ENCODE measurements around the gene CCDC78. TPM values are rescaled to one million over a fixed set of nuclear protein-coding genes. Genes with fewer than 3 reads are reported as not detected.

CCDC78 gene
- total RNA-seq, 1 experiment from 2014 or later, result 3.5 TPM

- no peaks in the 10 kb centered on the region for H3K9me3 ChIP-seq
- H3K4me1 Mint-ChIP-seq (ENCODE audit: low read depth, unreplicated experiment), result no peaks in the 10 kb centered on the region
- no TSS peak for BruUV-seq (replicated peaks)
- H3K36me3 Mint-ChIP-seq (ENCODE audit: insufficient read depth, unreplicated experiment), result peaks cover 56% of the 10 kb centered on the region
- TF ChIP-seq CTCF (IDR thresholded peaks at IDR 0.05; ENCODE audit: insufficient read depth in 1 of 2, low read depth in 1 of 2, low read length in 1 of 2, severe bottlenecking in 1 of 2, unreplicated experiment in 1 of 2), result no peak
- peak overlapping the region; percentile 72 for H3K27ac Mint-ChIP-seq (ENCODE audit: unreplicated experiment)
- intact Hi-C loops (cut with micrococcal nuclease; ENCODE audit: unreplicated experiment), result no loop called here
- DNase-seq, result peak; percentile 77 to 78
- H3K4me3 Mint-ChIP-seq (ENCODE audit: unreplicated experiment), result peak overlapping the region; percentile 79
- ChIA-PET CTCF (no interaction called here), POLR2A (interaction anchor here (0.9 kb wide), 1 partner anchor 16 kb away, joined by 5 read pairs; no protein-coding TSS in a partner anchor)
- peaks cover 30% of the 10 kb centered on the region for H3K4me1 ChIP-seq
- H3K27me3 ChIP-seq (replicated peaks; ENCODE audit: control insufficient read depth, insufficient read depth, low read length), result no peaks in the 10 kb centered on the region
- H3K36me3 ChIP-seq (ENCODE audit: control insufficient read depth, insufficient read depth, low read length), result 0 out of 2 replicates have a peak, but pooled peaks cover 4% of the 10 kb centered on the region
- H3K4me3 ChIP-seq (ENCODE audit: low read depth, low read length), result peak overlapping the region; percentile 67
- no peaks in the 10 kb centered on the region for H3K27me3 Mint-ChIP-seq (ENCODE audit: insufficient read depth, unreplicated experiment)
- H3K9me3 Mint-ChIP-seq (ENCODE audit: unreplicated experiment), result no peaks in the 10 kb centered on the region
These were observed 47.1 kb downstream of the CCDC78 start for GRCh38 chr16:678858-679813.

GRCh38 chr16:678209-678857, 47.9 kb downstream of the CCDC78 start:
- Mint-ChIP-seq H3K27ac (ENCODE audit: unreplicated experiment) (no peak overlapping the region), H3K27me3 (ENCODE audit: insufficient read depth, unreplicated experiment) (no peaks in the 10 kb centered on the region), H3K4me1 (ENCODE audit: low read depth, unreplicated experiment) (no peaks in the 10 kb centered on the region), H3K4me3 (ENCODE audit: unreplicated experiment) (no peak overlapping the region), H3K9me3 (ENCODE audit: unreplicated experiment) (no peaks in the 10 kb centered on the region), H3K36me3 (ENCODE audit: insufficient read depth, unreplicated experiment) (peaks cover 54% of the 10 kb centered on the region)
- ChIA-PET CTCF (no interaction called here), POLR2A (interaction anchor here (0.9 kb wide), 1 partner anchor 17 kb away, joined by 5 read pairs; no protein-coding TSS in a partner anchor)
- peaks cover 4% of the 10 kb centered on the region; the same call in 1 of the 2 replicates for H3K36me3 ChIP-seq (ENCODE audit: control insufficient read depth, insufficient read depth, low read length)
- peaks cover 29% of the 10 kb centered on the region for H3K4me1 ChIP-seq
- DNase-seq, result no peak
- intact Hi-C loops (cut with micrococcal nuclease; ENCODE audit: unreplicated experiment), result no loop called here
- BruUV-seq (replicated peaks), result no TSS peak
- H3K4me3 ChIP-seq (ENCODE audit: low read depth, low read length), result no peak overlapping the region
- no peak for TF ChIP-seq CTCF (IDR thresholded peaks at IDR 0.05; ENCODE audit: insufficient read depth in 1 of 2, low read depth in 1 of 2, low read length in 1 of 2, severe bottlenecking in 1 of 2, unreplicated experiment in 1 of 2)
- no peaks in the 10 kb centered on the region for H3K27me3 ChIP-seq (replicated peaks; ENCODE audit: control insufficient read depth, insufficient read depth, low read length)
- no peaks in the 10 kb centered on the region for H3K9me3 ChIP-seq

- Mint-ChIP-seq H3K4me3 (ENCODE audit: unreplicated experiment) (no peak overlapping the region), H3K4me1 (ENCODE audit: low read depth, unreplicated experiment) (no peaks in the 10 kb centered on the region), H3K27me3 (ENCODE audit: insufficient read depth, unreplicated experiment) (no peaks in the 10 kb centered on the region), H3K9me3 (ENCODE audit: unreplicated experiment) (no peaks in the 10 kb centered on the region), H3K27ac (ENCODE audit: unreplicated experiment) (no peak overlapping the region), H3K36me3 (ENCODE audit: insufficient read depth, unreplicated experiment) (peaks cover 47% of the 10 kb centered on the region)
- POLR2A ChIA-PET, result no interaction called here
- CTCF ChIA-PET, result no interaction called here
- H3K4me1 ChIP-seq, result peaks cover 21% of the 10 kb centered on the region
- no peaks in the 10 kb centered on the region for H3K9me3 ChIP-seq
- TF ChIP-seq CTCF (IDR thresholded peaks at IDR 0.05; ENCODE audit: insufficient read depth in 1 of 2, low read depth in 1 of 2, low read length in 1 of 2, severe bottlenecking in 1 of 2, unreplicated experiment in 1 of 2), result no peak
- no peaks in the 10 kb centered on the region for H3K27me3 ChIP-seq (replicated peaks; ENCODE audit: control insufficient read depth, insufficient read depth, low read length)
- H3K36me3 ChIP-seq (ENCODE audit: control insufficient read depth, insufficient read depth, low read length), result peaks cover 3% of the 10 kb centered on the region
- DNase-seq, result no peak
- BruUV-seq (replicated peaks), result no TSS peak
- H3K4me3 ChIP-seq (ENCODE audit: low read depth, low read length), result no peak overlapping the region
- intact Hi-C loops (cut with micrococcal nuclease; ENCODE audit: unreplicated experiment), result no loop called here
These were observed 48.7 kb downstream of the CCDC78 start for GRCh38 chr16:677316-678190.

Measured in Caco-2 (cell line).